Measurements from ENCODE around the gene SFXN5.

The SFXN5 gene

DNA sequence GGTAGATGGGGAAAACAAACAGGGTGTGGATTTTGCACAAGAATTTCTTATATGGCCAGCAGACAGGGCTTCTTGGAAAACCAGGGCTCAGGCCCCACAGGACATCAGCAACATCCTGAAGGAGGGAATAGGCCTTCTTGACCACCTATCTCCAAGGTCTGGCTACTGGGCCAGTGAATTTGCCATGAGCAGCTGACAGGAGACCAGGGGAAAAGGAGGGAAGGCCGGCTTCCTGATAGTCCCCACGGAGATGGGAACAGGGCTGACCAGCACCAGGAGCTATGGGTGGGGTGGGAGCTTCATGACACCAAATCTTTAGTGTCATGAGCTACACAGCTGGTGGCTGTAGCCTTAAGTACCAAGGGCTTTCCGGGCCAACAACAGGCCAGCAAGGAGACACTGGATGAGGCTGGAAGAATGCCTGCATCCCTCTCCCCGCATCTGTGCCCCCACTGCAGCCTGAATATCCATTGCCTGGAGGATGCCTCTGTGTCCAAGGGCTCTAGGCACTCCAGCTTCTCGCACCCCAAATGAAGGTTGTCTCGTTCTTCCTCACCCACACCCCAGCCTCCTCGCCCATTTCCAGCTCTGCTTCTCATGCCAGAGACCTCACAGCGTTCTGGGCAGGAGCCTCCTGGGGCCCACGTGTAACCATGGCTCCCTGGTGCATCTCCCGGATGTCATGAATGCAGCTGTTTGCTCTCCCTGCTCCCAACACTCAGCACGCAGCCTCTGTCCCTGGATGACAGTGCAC lies 79.4 kb downstream of the SFXN5 start:
- no peak for DNase-seq

DNA sequence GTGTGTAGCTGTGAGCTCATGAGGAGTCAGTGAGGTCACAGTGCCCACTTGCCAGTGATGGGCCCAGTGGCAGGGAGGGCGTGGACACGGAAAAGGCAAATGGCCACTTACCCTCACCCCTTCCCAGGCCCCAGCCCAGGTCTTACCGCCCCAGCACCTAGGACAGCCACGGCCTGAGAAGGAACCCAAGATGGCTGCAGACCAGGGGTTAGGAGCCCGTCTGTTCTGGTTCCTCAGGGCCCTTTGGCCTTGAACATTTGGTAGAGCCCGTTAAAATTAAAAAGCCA lies 80.1 kb downstream of the SFXN5 start:
- DNase-seq, result no peak

DNA sequence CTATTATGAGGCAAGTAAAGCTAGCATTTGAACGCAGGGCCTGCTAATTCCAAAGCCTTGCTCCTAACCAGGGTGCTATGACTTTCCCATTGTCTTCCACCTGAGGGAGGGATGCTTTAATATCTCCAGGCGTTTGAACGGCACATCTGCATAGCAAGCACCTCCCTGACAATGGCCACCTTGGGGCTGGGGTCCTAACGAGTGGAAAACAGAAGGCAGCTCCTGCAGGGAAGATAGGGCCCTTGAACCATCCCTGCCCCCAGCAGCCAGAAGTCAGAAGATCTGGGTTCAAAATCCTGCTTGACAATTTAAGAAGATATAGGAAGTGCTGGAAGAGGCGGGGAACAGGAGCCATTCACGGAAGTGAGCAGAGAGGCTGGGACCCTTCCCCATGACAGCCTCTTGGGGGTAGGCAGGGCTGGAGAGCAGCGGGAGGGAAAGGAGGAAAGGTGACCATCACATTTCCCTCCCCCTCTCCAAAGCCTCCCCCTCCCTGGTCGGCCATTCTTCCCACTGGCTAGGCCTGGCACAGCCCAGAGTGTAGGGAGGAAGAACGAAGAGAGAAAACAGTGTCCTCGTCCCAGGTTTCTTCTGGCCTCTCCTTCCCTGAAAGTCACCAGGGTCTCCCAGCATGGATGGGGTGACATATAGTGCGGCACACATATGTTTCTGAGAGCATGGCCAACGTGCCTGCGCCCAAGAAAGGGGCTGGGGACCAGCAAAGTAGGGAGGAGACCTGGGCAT lies 80.6 kb downstream of the SFXN5 start:
- DNase-seq, result no peak

DNA sequence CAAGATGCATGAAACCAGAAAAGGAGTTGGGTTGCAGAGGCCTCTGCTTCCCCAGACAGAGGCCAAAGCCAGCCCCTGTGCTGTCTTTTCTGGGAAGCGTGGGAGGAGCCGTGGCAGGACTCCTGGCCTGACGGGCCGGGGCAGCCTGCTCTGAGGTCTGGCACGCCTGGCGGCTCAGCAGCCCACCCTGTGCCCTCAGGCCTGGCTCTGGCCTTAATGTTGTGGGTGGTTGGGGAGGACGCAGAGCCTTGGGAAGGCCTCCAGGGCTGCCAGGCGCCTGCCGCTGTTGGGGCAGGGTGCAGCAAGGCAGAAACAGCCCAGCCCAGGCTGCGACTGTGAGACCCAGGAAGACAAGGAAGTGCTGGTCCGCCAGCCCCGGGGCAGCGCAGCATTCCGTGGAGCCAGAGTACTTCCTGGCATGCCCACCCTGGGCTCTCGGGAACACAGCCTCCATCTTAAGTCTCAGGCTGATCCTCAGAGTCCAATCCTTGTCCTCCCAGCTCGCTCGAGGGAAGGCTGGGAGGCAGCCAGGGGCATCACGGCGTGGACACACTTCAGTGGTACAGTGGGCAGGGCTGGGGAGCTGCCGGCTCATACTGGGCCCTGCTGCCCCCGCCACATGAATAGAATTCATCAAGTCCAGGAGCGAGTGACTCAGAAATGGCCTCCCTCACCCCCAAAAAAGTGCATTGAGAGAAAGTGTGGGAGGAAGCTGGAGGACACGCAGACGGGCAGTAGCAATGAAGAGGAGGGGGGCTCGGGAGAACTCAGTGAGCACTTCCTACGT lies 81.5 kb downstream of the SFXN5 start:
- no peak for DNase-seq

DNA sequence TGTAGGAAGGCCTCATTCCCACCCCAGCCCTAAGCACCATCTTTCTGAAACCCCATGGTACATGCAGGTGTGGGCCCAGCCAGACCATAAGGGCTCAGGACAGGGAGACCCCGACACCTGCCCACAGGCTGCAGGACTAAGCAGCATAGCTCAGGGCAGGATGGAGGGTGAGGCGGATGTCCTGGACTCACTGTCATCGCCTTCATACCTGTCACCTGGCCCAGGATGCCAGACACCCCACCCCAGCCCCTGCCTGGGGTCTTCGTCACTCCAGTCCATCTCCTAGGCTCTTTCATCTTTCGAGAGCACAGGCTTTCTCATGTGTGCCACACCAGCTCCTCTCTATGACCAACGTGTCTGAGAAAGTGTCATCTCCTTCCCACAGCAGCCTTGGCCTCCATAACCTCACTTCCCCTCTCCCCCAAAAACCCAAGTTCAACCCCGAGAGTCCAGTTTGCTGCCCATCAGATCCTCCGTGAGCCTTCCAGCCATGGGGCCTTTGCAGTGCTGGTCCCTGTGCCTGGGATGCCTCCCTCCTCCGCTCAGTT lies 82.7 kb downstream of the SFXN5 start:
- DNase-seq, result no peak

DNA sequence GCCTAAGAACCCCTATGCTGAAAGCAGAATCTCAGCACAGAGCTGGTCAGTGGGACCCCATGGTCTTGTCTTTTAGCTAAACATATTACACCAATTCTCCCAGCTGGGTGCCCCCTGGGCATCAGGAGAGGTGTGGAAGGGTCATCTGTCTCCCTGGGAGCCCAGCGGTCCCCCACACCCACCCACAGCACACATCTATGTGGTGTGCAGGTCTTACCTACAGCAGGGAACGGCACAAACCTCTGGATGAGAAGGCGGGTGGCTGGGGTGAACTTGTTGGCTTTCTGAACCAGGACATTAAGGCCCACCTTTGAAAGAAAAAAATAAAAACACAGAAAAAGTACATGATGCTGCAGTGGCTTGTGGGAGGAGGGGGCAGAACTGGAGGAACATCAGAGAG lies 83.5 kb downstream of the SFXN5 start:
- no peak for DNase-seq

DNA sequence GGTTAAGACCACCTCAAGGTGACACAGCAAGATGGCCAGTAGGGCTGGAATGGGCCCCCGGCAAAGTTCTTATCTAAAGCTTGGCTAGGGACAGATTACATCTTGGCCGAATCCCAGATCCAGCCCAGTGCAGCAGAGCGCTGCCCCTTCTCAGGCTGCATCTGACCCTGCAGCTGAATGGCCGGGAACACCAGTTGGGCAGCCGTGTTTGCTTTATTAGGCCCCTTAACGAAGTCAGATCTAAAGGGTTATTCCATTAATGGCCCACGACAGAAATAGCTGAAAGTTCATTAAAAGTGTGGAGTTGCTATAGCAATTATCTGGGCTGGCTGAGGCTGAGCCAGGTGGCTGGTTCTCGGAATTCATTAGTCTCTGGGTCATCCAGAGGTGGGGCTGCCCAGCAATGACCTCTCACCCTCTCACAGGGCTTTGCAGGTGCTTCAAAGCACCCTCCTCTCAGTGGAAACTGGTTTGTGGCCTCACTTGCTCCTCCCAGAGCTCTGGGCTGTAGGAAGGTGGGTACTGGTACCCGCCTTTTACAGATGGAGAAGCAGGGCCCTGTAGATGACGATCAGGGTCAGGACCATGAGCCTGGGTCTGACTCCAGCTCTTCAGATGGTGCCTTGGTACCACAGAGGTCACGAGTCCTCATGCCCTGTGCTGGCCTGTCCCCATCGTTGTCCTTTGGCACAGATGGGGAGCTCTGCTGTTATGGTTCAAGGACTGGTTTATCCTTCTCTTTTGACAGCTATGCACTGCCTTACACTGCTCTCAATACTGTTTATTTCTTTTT lies 85.4 kb downstream of the SFXN5 start:
- DNase-seq, result no peak

DNA sequence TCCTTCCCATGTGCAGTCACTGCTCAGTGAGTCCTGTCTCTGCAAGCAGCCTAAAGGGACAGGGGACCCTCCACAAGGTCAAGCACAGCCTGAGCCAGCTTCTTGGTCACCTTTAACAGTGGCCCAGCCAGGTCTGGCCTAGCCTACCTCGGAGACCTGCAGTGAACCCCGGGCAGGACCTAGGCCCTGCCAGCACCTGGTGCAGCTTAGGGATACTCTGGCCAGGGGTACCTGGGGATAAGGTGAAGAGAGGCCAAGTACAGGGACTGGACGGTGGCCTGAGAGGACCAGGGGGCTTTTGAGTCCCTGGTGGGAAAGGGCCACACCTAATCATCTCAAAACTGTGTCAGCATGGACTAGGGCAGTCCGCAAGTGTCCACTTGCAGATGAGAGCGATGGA lies 86.4 kb downstream of the SFXN5 start:
- DNase-seq, result no peak

DNA sequence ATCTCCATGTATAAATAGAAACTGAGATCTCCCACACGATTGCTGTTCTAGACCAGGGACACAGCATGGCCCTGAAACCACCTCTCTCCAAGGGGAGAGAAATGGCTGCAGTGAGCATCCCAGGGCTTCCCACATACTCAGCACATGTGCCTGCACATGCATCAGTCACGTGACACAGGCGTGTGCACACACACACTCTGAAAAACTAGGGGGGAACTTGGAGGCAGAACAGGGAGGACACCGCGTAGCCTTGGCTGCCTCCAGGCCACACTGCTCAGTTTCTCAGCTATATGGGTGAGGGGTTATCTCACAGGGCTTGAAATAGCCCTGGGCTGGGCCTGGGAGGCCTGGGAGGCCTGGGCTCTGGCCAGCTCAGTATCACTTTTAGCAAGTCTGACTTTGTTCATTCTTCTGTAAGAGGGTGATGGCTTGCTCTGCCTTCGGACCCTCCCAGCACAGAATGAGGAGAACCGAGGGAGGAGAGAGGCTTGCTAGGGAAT lies 87.3 kb downstream of the SFXN5 start:
- DNase-seq, result no peak

DNA sequence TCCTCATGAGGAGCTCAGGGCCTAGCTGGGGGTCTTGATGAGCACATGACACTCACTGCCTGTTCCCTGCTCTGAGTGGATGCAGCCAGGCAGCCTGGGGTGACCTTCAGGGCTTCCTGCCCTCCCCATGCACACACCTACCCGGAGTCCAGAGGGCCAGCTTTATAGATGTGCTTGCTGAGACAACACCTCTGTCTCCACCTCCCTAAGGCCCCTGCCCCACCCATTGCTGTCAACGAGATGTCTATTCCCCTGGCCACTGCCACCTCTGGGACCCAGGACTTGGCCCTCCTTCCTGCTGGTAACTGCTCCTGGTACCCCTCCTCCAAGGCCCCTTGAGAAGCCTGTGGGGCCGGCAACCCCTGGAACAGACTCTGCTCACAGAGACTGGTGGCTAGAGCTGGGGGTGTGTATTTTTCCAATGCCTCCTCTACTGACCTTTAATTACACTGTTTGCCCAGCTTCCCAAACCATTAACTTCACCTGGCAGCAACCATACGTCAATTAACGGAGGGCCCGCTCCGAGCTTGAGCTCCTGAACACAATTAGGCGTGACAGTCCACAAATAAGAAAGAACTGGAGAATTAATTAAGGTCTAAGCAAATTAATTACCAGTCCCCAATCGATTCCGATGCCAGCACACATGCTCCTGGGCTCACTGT lies 87.9 kb downstream of the SFXN5 start:
- DNase-seq, result no peak

DNA sequence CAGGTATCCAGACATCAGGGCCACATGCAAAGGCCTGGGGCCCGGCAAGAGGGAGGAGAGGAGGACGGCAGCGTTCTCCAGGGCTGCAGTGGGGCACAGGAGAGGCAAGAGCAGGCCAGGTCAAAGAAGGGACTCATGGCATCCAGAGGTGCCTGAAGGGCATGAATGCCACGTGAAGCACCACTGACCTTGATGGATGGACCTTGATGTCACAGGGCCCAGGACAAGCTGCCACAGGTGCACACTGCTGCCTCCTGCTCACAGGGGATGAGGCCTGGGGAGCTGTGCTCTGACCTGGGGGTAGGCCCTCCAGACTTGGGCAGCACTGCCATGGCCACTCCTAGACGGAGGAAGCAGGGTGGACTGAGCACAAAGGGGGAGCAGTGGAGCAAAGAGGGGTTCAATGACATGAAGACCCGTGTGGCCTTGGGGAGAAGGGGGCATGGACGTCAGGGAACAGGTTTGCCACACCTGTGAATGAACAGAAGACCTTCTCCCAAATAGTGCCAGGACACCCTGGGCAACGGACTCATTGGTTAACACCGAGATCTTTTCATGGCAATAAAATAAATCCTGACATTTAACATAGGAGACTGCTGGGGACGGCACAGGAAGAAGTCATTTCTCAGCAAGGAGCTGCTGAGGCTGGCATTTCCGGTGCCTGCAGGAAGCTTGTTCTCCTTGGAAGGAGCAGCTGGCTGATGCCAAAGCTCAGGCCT lies 88.6 kb downstream of the SFXN5 start:
- DNase-seq, result no peak

DNA sequence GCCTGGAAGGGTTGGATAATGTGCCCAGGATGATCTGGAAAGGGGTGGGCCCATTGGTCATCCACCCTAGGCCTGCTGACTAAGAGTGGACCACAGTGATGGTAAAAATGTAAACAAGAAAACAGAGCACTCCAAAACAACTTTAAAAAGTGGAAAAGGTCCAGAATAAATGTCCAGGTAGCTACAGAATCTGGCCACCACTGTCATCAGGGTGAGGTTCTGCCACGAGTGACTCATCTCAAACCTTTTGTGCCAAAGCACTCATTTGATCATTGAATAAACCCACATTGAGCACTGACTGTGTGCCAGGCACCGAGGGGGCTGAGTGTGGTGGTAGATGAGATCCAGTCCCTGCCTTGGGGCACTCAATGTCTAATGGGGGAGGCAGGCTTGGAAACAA lies 89.3 kb downstream of the SFXN5 start:
- DNase-seq, result no peak

DNA sequence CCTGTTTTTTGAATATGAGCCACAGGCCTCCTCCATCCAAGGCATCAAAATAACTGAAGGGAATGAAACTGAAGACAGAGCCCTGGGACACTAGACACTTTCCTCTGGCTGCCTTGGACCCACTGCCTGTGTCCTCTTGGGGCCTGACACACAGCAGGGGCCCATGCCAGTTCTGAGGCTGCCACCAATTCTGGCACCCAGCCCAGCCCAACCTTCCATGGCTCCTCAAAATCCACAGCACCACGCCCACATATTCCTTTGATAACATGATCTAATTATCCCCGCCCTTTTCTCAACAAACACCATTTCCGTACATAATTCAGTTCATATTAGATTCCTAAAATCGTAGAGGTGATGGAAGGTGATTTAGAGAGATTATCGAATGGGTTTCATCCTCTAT lies 90.0 kb downstream of the SFXN5 start:
- no peak for DNase-seq

DNA sequence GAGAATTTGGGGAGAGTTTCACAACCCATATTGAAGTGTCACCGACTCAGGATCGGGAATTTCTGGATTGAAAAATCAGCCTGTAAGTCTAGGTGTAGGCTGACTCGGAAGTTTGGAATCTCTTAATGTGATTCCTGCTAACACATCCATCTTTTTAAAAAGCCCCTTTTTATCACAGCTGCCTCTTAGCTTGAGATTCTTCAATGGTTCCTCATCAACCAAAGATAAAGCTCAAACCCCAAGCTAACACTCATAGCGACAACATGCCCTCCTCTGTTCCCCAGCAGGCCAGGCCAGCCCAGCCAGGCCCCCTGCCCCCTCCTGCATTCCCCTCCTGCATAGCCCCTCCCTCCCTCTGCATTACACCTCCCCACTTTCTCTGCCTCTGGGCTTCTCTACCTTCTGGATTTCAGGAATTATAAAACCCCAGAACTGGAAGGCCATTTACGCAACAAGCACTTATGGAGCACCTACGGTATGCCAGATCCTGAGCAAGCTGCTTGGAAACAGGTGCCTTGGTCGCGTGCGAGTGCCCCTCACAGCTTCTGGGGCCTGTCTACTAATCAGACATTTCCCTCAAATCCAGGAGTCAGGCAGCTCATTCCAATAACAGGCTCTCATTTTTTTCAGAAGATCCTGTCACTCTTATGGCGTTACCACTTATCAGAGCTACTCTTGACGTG lies 90.8 kb downstream of the SFXN5 start:
- no peak for DNase-seq

DNA sequence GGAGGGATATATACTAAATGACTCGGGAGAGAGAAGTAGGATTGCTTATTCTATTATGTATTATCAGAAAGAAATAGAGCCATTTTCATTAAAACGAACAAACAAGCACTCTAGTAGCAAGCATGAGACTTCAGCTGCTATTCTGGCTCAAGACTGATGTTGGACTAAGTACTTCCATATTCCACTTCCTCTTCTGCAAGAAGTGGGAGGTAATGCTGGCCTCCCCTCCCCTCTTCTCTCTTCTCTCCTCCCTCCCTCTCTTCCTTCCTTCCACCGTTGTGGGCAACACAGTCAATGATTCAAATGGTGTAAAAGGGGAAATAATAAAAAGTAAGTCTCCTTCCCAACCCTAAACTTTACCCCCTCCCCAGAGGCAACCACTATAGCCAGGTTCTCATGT lies 91.6 kb downstream of the SFXN5 start:
- peak; percentile 96 for DNase-seq

DNA sequence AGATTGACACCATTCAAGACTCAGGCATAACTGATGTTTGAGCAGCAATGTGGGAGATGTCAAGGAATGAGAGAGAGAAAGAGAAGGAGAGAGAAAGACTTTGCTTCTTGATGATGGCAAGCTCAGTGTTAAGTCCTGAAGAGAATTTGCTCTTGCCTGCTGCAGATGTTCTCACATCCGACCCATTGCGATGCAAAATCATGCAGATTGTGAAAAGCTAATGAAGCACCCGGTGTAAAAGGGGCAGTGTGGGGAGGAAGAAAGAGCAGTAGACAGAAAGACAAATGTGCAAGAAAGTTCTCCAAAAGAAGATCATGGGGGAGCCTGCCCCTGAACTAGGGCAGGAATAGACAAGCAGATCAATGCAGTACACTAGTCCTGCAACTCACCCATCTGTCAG lies 96.5 kb downstream of the SFXN5 start:
- DNase-seq, result no peak

DNA sequence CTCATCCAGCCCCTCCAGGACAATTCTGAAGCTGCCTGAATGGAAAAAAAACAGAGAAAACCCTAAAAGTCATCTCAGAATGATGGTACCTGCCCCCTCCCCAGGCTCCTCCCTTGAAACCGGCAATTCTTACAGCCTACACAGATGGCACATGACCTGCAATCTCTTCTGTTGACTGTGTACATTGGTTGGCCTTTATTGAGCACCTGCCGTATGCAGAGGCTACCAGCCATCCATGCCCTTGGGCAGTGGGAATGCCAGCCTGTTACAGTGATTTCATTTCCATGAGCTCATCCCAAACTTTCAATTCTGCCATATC lies 97.1 kb downstream of the SFXN5 start:
- no peak for DNase-seq

DNA sequence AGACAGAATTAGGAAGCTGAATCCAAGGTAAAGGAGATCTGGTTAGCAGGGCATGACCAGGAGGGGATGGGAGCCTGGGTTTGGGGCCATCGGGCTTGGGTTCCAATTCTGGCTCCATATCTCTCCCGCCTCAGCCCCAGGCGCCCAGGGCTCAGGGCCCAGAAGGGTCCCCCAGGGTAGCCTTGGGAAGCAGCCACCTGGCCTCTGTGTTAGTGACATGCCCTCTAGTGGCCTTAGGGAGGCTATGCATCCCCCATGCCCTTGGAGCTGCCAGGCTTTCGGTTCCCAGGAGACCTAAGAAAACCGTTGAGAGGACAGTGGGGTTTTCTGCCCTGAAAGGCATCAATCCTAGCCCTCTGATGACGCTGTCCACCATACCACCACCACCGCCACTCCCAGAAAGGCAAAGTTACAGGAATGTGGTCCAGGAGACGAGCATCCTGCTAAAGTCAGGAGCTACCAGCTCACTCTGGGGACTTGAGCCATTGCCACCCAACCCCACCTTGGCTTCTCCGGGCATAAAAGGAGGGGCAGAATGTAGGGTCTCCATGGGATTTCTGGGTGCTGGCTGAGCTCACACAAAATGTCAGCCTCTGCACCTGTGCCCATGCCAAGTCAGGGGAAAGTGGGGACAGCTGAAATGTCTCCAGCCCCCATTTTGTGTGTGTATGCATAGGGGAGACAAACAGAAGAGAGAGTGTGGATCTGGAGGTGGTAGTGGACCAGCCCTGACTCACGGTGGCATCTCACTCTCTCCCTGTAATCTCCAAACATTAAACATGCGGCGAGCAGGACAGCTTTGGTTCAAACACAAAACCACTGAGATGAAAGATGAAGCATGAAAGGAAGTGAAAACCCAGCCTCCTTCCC lies 97.7 kb downstream of the SFXN5 start:
- peak; percentile 70 for DNase-seq

DNA sequence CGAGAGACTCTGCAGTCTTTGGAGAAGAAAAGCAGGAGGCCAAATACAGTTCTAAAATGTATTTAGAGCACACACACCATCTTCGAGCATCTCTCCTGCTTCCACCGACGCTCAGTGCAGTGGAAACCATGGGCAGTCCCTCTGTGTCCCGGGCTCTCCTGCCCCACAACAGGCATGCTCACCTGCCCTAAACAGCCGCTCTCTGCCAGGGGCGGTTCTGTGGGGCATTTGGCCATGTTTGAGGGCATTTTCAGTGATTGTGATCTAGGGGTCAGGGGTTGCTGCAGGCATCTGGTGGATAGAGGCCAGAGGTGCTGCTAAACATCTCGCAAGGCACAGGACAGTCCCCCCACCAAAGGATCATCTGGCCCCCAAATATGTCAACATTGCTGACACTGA lies 98.4 kb downstream of the SFXN5 start:
- DNase-seq, result no peak

Data from MV-4-11 (cell line).